OCI-LY3 (cell line): Measurements from ENCODE around the gene C20orf96.
A peak's percentile ranks its signal among the peaks of the same experiment; 100 is the strongest.

Experiments
- H2AFZ ChIP-seq: fragments of 200-600, 300-600 bp; shearing (Covaris generic); 2 replicates; pipeline ENCODE4 v1.6.0; 2014; ENCODE audit warnings: antibody characterized with exemption, low read depth, low read length
- H3K27ac ChIP-seq: fragments of 200-600, 300-600 bp; sonication (generic); 2 replicates; pipeline ENCODE4 v1.5.1; 2014; ENCODE audit warnings: mild to moderate bottlenecking, low read length, moderate library complexity, mixed read lengths
- H3K27me3 ChIP-seq: fragments of 200-600, 300-600 bp; sonication (generic); 2 replicates; pipeline ENCODE4 v1.6.1; 2014; ENCODE audit warnings: low read depth, low read length, mixed read lengths
- H3K36me3 ChIP-seq: fragments of 200-600, 300-600 bp; sonication (generic); replicated peaks from 2 replicates; pipeline ENCODE3; 2014; ENCODE audit warnings: low read depth, low read length, mixed read lengths
- H3K4me1 ChIP-seq: fragments of 300-600, 200-600 bp; sonication (generic); 2 replicates; pipeline ENCODE4 v1.6.1; 2014; ENCODE audit warnings: low read length, mixed read lengths
- H3K4me2 ChIP-seq: fragments of 200-600, 300-600 bp; sonication (generic); 2 replicates; pipeline ENCODE4 v1.6.1; 2014; ENCODE audit warnings: low read length, mixed read lengths
- H3K4me3 ChIP-seq: fragments of 300-600, 200-600 bp; sonication (generic); 2 replicates; pipeline ENCODE4 v1.5.1; 2014; ENCODE audit warnings: antibody characterized with exemption, mild to moderate bottlenecking, low read length, moderate library complexity
- H3K79me2 ChIP-seq: fragments of 300-600, 200-600 bp; shearing (Covaris generic); 2 replicates; pipeline ENCODE4 v1.6.1; 2014; ENCODE audit warnings: mild to moderate bottlenecking, low read length, mixed read lengths
- H3K9ac ChIP-seq: fragments of 300-600, 200-600 bp; shearing (Covaris generic); 2 replicates; pipeline ENCODE4 v1.6.0; 2014; ENCODE audit warnings: mild to moderate bottlenecking, low read length, moderate library complexity
- H3K9me3 ChIP-seq: fragments of 200-600, 300-600 bp; shearing (Covaris generic); 2 replicates; pipeline ENCODE4 v1.6.1; 2014; ENCODE audit warnings: low read length, mixed read lengths; ENCODE audit not compliant: insufficient read depth
- H4K20me1 ChIP-seq: fragments of 200-600, 300-600 bp; sonication (generic); 2 replicates; pipeline ENCODE4 v1.6.1; 2016; ENCODE audit warnings: low read length, mixed read lengths; ENCODE audit not compliant: insufficient read depth
- CTCF ChIP-seq: fragments of 200-600, 300-600 bp; sonication (generic); IDR thresholded peaks from 2 replicates; pipeline ENCODE4 v1.5.1; 2014; ENCODE audit warnings: antibody characterized with exemption, low read length, low read depth
- EZH2phosphoT487 ChIP-seq: fragments of 200-600 bp; shearing (Covaris generic); IDR thresholded peaks from 2 replicates; pipeline ENCODE4 v1.6.1; 2018; ENCODE audit warnings: antibody characterized with exemption, mixed run types, low read depth

The C20orf96 gene

DNA sequence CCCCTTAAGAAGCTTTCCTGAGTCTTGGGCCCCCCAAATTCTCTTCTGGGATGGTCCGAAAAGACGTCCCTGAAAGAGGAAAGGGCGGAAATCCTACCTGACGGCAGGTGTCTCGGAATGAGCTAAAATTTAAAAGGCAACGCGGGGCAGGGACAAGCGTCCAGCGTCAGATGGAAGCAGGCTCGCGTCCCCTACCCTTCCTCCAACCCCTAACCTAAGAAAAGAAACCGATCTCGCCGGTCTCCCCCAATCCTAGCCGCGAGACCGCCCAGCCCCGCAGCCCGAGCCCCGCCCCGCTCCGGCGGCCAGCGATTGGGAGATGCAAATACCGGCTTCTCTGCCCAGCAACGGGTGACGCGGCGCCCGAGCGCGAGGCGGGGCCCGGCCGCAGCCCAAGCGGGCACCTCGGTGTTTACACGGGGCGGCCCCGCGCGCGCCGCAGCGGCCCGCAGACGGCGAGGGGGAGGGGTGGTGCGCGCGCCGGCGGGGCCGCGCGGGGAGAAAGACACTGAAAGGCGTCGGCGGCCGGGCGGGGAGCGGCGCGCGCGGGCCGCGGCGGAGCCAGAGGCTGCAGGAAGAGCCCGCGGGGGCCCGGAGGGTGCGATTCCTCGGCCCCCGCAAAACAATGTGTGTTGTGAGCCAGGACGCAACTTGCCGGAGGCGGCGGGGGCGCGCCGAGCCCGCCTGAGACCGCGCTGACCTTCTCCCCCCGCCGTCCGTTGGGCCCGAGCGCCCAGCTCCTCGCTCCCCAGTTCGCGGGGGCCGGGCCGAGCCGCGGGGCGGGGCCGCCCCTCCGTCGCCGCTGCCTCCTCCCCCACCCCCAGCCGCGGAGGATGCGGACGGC lies 34.7 kb upstream of the C20orf96 start, which contains the start of gene SOX12:
Gene SOX12, plus strand, starts transcription at position 508 of the 844 bp plus-strand sequence. CDS start 373 bp downstream, outside the sequence.
- TF ChIP-seq EZH2phosphoT487, result no peak
- no peak for TF ChIP-seq CTCF
- Histone ChIP-seq H3K9me3 (no peaks in the 10 kb centered on the region), H4K20me1 (peaks cover 28% of the 10 kb centered on the region), H3K36me3 (peaks cover 8% of the 10 kb centered on the region), H3K4me2 (peak within 1 kb of the TSS; percentile 93), H3K79me2 (peaks cover 30% of the 10 kb centered on the region), H3K27ac (peak within 1 kb of the TSS; percentile 87), H2AFZ (peak within 1 kb of the TSS; percentile 49; the same call in 1 of the 2 replicates), H3K27me3 (no peaks in the 10 kb centered on the region), H3K4me1 (peaks cover 26% of the 10 kb centered on the region), H3K4me3 (peak within 1 kb of the TSS; percentile 95), H3K9ac (peak within 1 kb of the TSS; percentile 97)

- Histone ChIP-seq H3K4me3 (peak overlapping the region; percentile 90), H3K4me2 (peak overlapping the region; percentile 77), H4K20me1 (peaks cover 21% of the 10 kb centered on the region), H3K4me1 (peaks cover 17% of the 10 kb centered on the region), H3K9me3 (no peaks in the 10 kb centered on the region), H2AFZ (peak overlapping the region; percentile 49; the same call in 1 of the 2 replicates), H3K27me3 (no peaks in the 10 kb centered on the region), H3K79me2 (peaks cover 30% of the 10 kb centered on the region), H3K27ac (peak overlapping the region; percentile 77), H3K36me3 (peaks cover 10% of the 10 kb centered on the region), H3K9ac (peak overlapping the region; percentile 92)
- TF ChIP-seq CTCF (0 out of 2 replicates have a peak, but pooled peaks have one; percentile 13), EZH2phosphoT487 (no peak)
These were observed 33.9 kb upstream of the C20orf96 start for GRCh38 chr20:324177-325044.

- H3K4me1 ChIP-seq, result no peaks in the 10 kb centered on the region
- no peaks in the 10 kb centered on the region for H3K27me3 ChIP-seq
- no peak overlapping the region for H3K9ac ChIP-seq
- H3K36me3 ChIP-seq, result peaks cover 11% of the 10 kb centered on the region
- no peak overlapping the region for H3K27ac ChIP-seq
- TF ChIP-seq CTCF (no peak), EZH2phosphoT487 (no peak)
- no peaks in the 10 kb centered on the region for H4K20me1 ChIP-seq
- no peaks in the 10 kb centered on the region for H3K79me2 ChIP-seq
- H2AFZ ChIP-seq, result no peak overlapping the region
- H3K9me3 ChIP-seq, result no peaks in the 10 kb centered on the region
- no peak overlapping the region for H3K4me3 ChIP-seq
- H3K4me2 ChIP-seq, result no peak overlapping the region
These were observed 25.9 kb upstream of the C20orf96 start for GRCh38 chr20:316316-317068.
